ENCODE results near the gene FOXN3. TPM values are rescaled to one million over a fixed set of nuclear protein-coding genes. Genes with fewer than 3 reads are reported as not detected.

Gene FOXN3
- total and polyA plus RNA-seq, 2 donors (not counting 3 experiments of a cell fraction or from before 2014, with no cell fraction given), result 16.9 to 41.8 TPM

DNA sequence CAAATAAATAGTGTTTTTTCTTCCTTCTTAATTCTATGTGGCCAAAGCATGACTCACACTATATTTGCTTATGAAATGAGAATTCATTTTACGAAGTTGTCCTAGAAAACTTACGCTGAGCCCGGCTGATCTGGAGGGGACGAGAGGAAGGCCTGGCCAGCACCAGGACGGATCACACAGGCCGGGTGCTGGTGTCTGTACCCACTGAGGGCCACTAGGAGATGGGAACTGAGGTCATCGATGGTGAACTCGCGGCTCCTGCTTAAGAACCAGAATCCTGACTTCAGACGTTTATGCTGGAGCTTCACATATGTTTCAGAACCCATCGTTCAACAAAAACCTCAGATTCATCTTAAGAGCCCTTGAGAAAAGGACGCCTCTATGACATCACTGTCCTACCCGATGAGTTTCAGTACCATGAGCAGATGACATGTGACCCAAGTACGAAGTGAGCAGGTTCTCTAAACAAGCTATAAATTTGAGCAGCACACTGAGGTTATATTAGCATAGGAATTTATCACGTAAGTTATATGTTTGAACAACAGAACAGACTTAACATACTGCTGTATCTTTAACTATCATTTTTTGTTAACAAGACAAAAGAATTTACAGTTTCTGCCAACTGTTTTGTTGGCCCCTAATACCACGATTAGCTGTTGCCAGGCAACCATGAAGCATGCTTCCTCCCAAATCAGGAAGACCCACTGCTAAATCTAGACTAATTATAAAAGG, 111.9 kb downstream of the FOXN3 start:
- H3K79me2 ChIP-seq (ENCODE audit: control insufficient read depth, insufficient read depth, low read length), result no peaks in the 10 kb centered on the region
- H3K36me3 ChIP-seq (ENCODE audit: control insufficient read depth in 2 of 2, extremely low read depth in 1 of 2, insufficient read depth in 2 of 2, low read length in 2 of 2), result no peaks in the 10 kb centered on the region
- TF ChIP-seq FOS (IDR thresholded peaks at IDR 0.05; ENCODE audit: borderline replicate concordance, insufficient read depth, low read length), result peak; percentile 19
- TF ChIP-seq MYC (IDR thresholded peaks at IDR 0.05; ENCODE audit: low read depth, low read length), result no peak
- intact Hi-C loops (cut with micrococcal nuclease), result loop anchor here (2.0 to 5.0 kb wide), 4 partner anchors 84 to 312 kb away; partner anchors contain the start of gene FOXN3
- no TSS peak for BruUV-seq (replicated peaks)
- FAIRE-seq (peak; percentile 54), DNase-seq (ENCODE audit: low read depth, low spot score) (peak; percentile 75)
- H3K9ac ChIP-seq (replicated peaks; ENCODE audit: extremely low read depth, insufficient read depth, low read length), result peak overlapping the region; percentile 11
- H3K27me3 ChIP-seq (ENCODE audit: control insufficient read depth in 2 of 2, insufficient read depth in 2 of 2, low read length in 2 of 2), result no peaks in the 10 kb centered on the region
- no peaks in the 10 kb centered on the region for H3K9me3 ChIP-seq (replicated peaks; ENCODE audit: control insufficient read depth, insufficient read depth, low read length)
- peak overlapping the region; percentile 71 for H3K27ac ChIP-seq (ENCODE audit: insufficient read depth, low read depth, low read length)
- H3K9me1 ChIP-seq (replicated peaks; ENCODE audit: control insufficient read depth, extremely low read depth, insufficient read depth, low read length), result no peaks in the 10 kb centered on the region
- H2AFZ ChIP-seq (ENCODE audit: low read depth, low read length), result no peak overlapping the region
- H3K4me3 ChIP-seq (replicated peaks in 1 of 3; ENCODE audit: insufficient read depth in 1 of 3, low read depth in 1 of 3, low read length in 3 of 3), result no peak overlapping the region
- H3K4me1 ChIP-seq (ENCODE audit: control insufficient read depth, extremely low read depth, insufficient read depth, low read length), result peaks cover 40% of the 10 kb centered on the region
- dilution Hi-C loops (cut with MboI; ENCODE audit: extremely low pct_ligation_motif_present, low sequenced_read_pairs), result no loop called here
- ChIA-PET POLR2A (interaction anchor here (0.7 kb wide), 1 partner anchor 554 kb away, joined by 8 read pairs; no protein-coding TSS in a partner anchor), CTCF (interaction anchor here (0.7 to 2.6 kb wide), 3 partner anchors 10 to 750 kb away, joined by 3 to 11 read pairs (median 4); no protein-coding TSS in a partner anchor)
- no peaks in the 10 kb centered on the region for H4K20me1 ChIP-seq (replicated peaks; ENCODE audit: control insufficient read depth, extremely low read depth, insufficient read depth, low read length)
- H3K4me2 ChIP-seq (ENCODE audit: insufficient read depth, low read length), result no peak overlapping the region

DNA sequence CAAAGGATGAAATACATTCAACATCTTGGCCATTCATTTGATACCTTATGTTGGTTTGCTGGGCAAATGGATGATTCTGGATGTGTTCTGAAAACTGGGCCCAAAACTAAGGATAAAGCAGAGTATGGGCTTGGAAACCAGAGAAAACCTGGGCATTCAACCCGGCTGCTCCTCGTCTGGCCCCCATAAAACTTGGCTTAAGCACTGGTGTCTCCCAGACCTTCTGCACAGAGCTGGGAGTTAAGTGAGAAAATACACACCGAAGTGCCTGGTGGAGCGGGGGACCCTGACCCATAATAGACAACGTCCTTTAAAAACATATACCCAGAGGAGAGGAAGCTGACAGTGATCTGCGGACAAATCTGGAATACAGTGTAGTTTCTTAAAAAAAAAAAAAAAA, 112.5 kb downstream of the FOXN3 start:
- ChIA-PET CTCF (interaction anchor here (0.7 to 2.6 kb wide), 6 partner anchors 11 to 749 kb away, joined by 3 to 11 read pairs (median 4); no protein-coding TSS in a partner anchor), POLR2A (interaction anchor here (0.7 kb wide), 1 partner anchor 555 kb away, joined by 8 read pairs; no protein-coding TSS in a partner anchor)
- no peaks in the 10 kb centered on the region for H3K79me2 ChIP-seq (ENCODE audit: control insufficient read depth, insufficient read depth, low read length)
- H2AFZ ChIP-seq (ENCODE audit: low read depth, low read length), result no peak overlapping the region
- H3K36me3 ChIP-seq (ENCODE audit: control insufficient read depth in 2 of 2, extremely low read depth in 1 of 2, insufficient read depth in 2 of 2, low read length in 2 of 2), result no peaks in the 10 kb centered on the region
- peaks cover 40% of the 10 kb centered on the region for H3K4me1 ChIP-seq (ENCODE audit: control insufficient read depth, extremely low read depth, insufficient read depth, low read length)
- peak overlapping the region; percentile 59 for H3K9ac ChIP-seq (replicated peaks; ENCODE audit: extremely low read depth, insufficient read depth, low read length)
- H3K9me3 ChIP-seq (replicated peaks; ENCODE audit: control insufficient read depth, insufficient read depth, low read length), result no peaks in the 10 kb centered on the region
- H3K4me2 ChIP-seq (ENCODE audit: insufficient read depth, low read length), result peak overlapping the region; percentile 73
- no peak for TF ChIP-seq MYC (IDR thresholded peaks at IDR 0.05; ENCODE audit: low read depth, low read length)
- no peak for TF ChIP-seq JUN (IDR thresholded peaks at IDR 0.05; ENCODE audit: borderline replicate concordance, insufficient read depth, insufficient read length, low read depth)
- TF ChIP-seq MAX (IDR thresholded peaks at IDR 0.05; ENCODE audit: insufficient read depth, insufficient read length), result no peak
- TF ChIP-seq FOS (IDR thresholded peaks at IDR 0.05; ENCODE audit: borderline replicate concordance, insufficient read depth, low read length), result no peak
- TF ChIP-seq EZH2 (IDR thresholded peaks at IDR 0.05; ENCODE audit: borderline replicate concordance, low read depth, low read length, severe bottlenecking), result no peak
- TF ChIP-seq CTCF (IDR thresholded peaks at IDR 0.05; ENCODE audit: extremely low read depth in 1 of 2, insufficient read depth in 1 of 2, low read depth in 1 of 2, low read length in 2 of 2), result no peak
- TF ChIP-seq GATA2 (IDR thresholded peaks at IDR 0.05; ENCODE audit: insufficient read depth, insufficient read length, low read depth, low read length), result no peak
- TF ChIP-seq POLR2AphosphoS5 (IDR thresholded peaks at IDR 0.05; ENCODE audit: insufficient read depth, low read depth, low read length), result no peak
- TF ChIP-seq POLR2A (IDR thresholded peaks at IDR 0.05; ENCODE audit: low read depth, low read length), result no peak
- dilution Hi-C loops (cut with MboI; ENCODE audit: extremely low pct_ligation_motif_present, low sequenced_read_pairs), result no loop called here
- no peaks in the 10 kb centered on the region for H3K9me1 ChIP-seq (replicated peaks; ENCODE audit: control insufficient read depth, extremely low read depth, insufficient read depth, low read length)
- FAIRE-seq, result no peak
- peak overlapping the region; percentile 71 for H3K27ac ChIP-seq (ENCODE audit: insufficient read depth, low read depth, low read length)
- BruUV-seq (replicated peaks), result no TSS peak
- H3K4me3 ChIP-seq (replicated peaks in 1 of 3; ENCODE audit: insufficient read depth in 1 of 3, low read depth in 1 of 3, low read length in 3 of 3), result no peak overlapping the region
- DNase-seq (ENCODE audit: low read depth, low spot score), result no peak
- no peaks in the 10 kb centered on the region for H3K27me3 ChIP-seq (ENCODE audit: control insufficient read depth in 2 of 2, insufficient read depth in 2 of 2, low read length in 2 of 2)
- intact Hi-C loops (cut with micrococcal nuclease), result loop anchor here (2.0 to 5.0 kb wide), 4 partner anchors 84 to 313 kb away; partner anchors contain the start of gene FOXN3
- no peaks in the 10 kb centered on the region for H4K20me1 ChIP-seq (replicated peaks; ENCODE audit: control insufficient read depth, extremely low read depth, insufficient read depth, low read length)
